ENCODE results near the gene KIAA1755.

GRCh38 chr20:38212806-38213606, 47.5 kb downstream of the KIAA1755 start:
- TF ChIP-seq CTCF (IDR thresholded peaks at IDR 0.05), result no peak
- TF ChIP-seq RFX5 (IDR thresholded peaks at IDR 0.05; ENCODE audit: low read length), result no peak
- TF ChIP-seq POLR2AphosphoS5 (IDR thresholded peaks at IDR 0.05; ENCODE audit: low read depth, low read length), result no peak
- no peak for TF ChIP-seq YY1 (IDR thresholded peaks at IDR 0.05; ENCODE audit: low read depth)
- TF ChIP-seq GABPA (IDR thresholded peaks at IDR 0.05; ENCODE audit: low read depth), result no peak
- no peak for TF ChIP-seq FOXJ3 (CRISPR knock-in tag; IDR thresholded peaks at IDR 0.05)
- no peak for TF ChIP-seq MAX (IDR thresholded peaks at IDR 0.05; ENCODE audit: low read depth)
- TF ChIP-seq TEAD4 (IDR thresholded peaks at IDR 0.05; ENCODE audit: borderline replicate concordance, insufficient read depth), result no peak
- TF ChIP-seq CHD2 (IDR thresholded peaks at IDR 0.05; ENCODE audit: low read length, partially characterized antibody), result no peak
- TF ChIP-seq USF2 (IDR thresholded peaks at IDR 0.05; ENCODE audit: borderline replicate concordance, low read depth, low read length), result no peak
- TF ChIP-seq REST (IDR thresholded peaks at IDR 0.05; ENCODE audit: low read depth, low read length), result no peak
- TF ChIP-seq NRF1 (IDR thresholded peaks at IDR 0.05; ENCODE audit: low read depth, low read length), result no peak
- TF ChIP-seq MXI1 (IDR thresholded peaks at IDR 0.05; ENCODE audit: low read depth, low read length), result no peak

Measured in SK-N-SH (cell line).